Breast epithelium (tissue), 4 donors: ENCODE measurements around the gene CSH1. TPM values are rescaled to one million over a fixed set of nuclear protein-coding genes. Genes with fewer than 3 reads are reported as not detected.
A peak's percentile ranks its signal among the peaks of the same experiment; 100 is the strongest.
"Not testable (repeated sequence)": the region's sequence is repeated elsewhere in the genome, so short reads cannot be mapped to it uniquely, and the experiment has no call there.

Experiments used
- DNase-seq, 2 donors: peaks; one replicate each; pipeline ENCODE4 v3.0.0-alpha.2; 2019; ENCODE audit warnings: low spot score in 2 of 2
- H3K27ac ChIP-seq, 2 donors: fragments of 200-600 bp; sonication (generic) in 1 of 2; one replicate each; pipeline ENCODE4 v1.5.1; 2016 to 2019; ENCODE audit warnings: mild to moderate bottlenecking in 1 of 2
- H3K27me3 ChIP-seq, 2 donors: fragments of 200-600 bp; sonication (generic) in 1 of 2; one replicate each; pipeline versions ENCODE4 v1.5.1 to v1.6.0; 2017 to 2019; ENCODE audit warnings: control low read depth in 1 of 2, mild to moderate bottlenecking in 1 of 2
- H3K36me3 ChIP-seq: fragments of 200-600 bp; one replicate; pipeline ENCODE4 v1.5.1; 2019
- H3K4me1 ChIP-seq, 2 donors: fragments of 200-600 bp; sonication (generic); one replicate each; pipeline ENCODE4 v1.5.1; 2016 to 2019; ENCODE audit warnings: control low read depth in 1 of 2
- H3K4me3 ChIP-seq, 3 donors: fragments of 200-600 bp; sonication (generic); 1 replicate in 2 of 3; 2 replicates in 1 of 3; pipeline ENCODE4 v1.5.1; 2016 to 2019; ENCODE audit warnings: mild to moderate bottlenecking in 3 of 3, moderate library complexity in 2 of 3
- H3K9me3 ChIP-seq, 2 donors: fragments of 200-600 bp; sonication (generic) in 1 of 2; one replicate each; pipeline ENCODE4 v1.5.1; 2016 to 2019; ENCODE audit warnings: control low read depth in 1 of 2
- POLR2A ChIP-seq: fragments of 450-650 bp; IDR thresholded peaks from one replicate; pipeline ENCODE4 v1.6.1; 2016; ENCODE audit warnings: antibody characterized with exemption, mild to moderate bottlenecking, moderate library complexity
- POLR2AphosphoS5 ChIP-seq, 3 donors: sonication (generic); formaldehyde crosslinking; IDR thresholded peaks; one replicate each; pipeline ENCODE4 v1.6.1; 2017; ENCODE audit warnings: antibody characterized with exemption in 3 of 3
- intact Hi-C: fragments of 100-400 bp; cut with DNase I; formaldehyde crosslinking; loops from one replicate; pipeline ENCODE4 v1.15.1; 2023; ENCODE audit warnings: low total_unique reads
- total RNA-seq, 3 donors: library from RNA; depleted of rRNA; stranded (reverse); fragments of >200 nt; gene quantifications; one replicate each; pipeline ENCODE4 v1.1.0, GENCODE V29; 2016
- TF ChIP-seq, protein P1 (sequence below), 3 donors: fragments of 450-650 bp; IDR thresholded peaks; one replicate each; pipeline ENCODE4 v1.5.1; 2016 to 2017; ENCODE audit warnings: antibody characterized with exemption in 3 of 3, mild to moderate bottlenecking in 3 of 3, moderate library complexity in 3 of 3

CSH1 gene
- total RNA-seq, 3 donors from 2014 or later: not detected

DNA sequence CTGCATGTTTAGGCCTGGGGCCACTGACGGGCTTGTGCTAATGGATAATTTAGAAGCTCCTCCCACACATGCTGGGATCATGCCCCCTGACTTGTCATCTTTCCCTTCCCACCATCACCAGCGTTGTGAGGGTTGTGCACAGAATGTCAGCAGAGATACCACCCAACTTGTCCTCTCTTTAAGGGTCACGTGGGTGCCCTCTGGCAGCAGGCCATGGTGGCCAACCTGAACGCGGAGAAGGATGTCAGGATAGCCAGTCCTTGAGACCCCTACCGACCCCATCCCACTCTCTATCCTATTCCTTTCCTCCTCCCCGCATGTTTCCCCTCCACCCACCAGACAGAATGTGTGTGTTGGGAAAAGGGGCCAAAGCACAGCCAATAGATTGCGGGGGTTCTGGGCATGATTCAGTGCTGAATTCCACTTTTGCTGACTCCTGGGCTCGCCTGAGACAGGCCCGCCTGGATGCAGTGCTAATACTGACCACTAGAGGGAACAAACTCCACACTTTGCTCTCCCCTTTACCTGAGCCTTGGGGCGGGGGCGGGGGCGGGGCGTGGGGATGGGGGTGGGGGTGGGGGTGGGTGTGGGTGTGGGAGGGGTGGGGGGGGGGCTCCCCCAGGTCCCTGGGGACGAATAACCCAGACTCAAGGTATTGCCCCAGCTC, 14.3 kb downstream of the CSH1 start, which contains the start of gene GH2:
Gene GH2, minus strand, starts transcription at position 10 of the 667 bp plus-strand sequence. CDS start 143 bp downstream, outside the sequence.
- no peak for DNase-seq
- no peaks in the 10 kb centered on the region for H3K4me1 ChIP-seq
- H3K9me3 ChIP-seq: no peaks in the 10 kb centered on the region
- intact Hi-C loops: no loop called here
- no peak for TF ChIP-seq POLR2A
- TF ChIP-seq, protein P1, sequence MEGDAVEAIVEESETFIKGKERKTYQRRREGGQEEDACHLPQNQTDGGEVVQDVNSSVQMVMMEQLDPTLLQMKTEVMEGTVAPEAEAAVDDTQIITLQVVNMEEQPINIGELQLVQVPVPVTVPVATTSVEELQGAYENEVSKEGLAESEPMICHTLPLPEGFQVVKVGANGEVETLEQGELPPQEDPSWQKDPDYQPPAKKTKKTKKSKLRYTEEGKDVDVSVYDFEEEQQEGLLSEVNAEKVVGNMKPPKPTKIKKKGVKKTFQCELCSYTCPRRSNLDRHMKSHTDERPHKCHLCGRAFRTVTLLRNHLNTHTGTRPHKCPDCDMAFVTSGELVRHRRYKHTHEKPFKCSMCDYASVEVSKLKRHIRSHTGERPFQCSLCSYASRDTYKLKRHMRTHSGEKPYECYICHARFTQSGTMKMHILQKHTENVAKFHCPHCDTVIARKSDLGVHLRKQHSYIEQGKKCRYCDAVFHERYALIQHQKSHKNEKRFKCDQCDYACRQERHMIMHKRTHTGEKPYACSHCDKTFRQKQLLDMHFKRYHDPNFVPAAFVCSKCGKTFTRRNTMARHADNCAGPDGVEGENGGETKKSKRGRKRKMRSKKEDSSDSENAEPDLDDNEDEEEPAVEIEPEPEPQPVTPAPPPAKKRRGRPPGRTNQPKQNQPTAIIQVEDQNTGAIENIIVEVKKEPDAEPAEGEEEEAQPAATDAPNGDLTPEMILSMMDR (IDR thresholded peaks at IDR 0.05): peak in 2 of 3 donors; percentile 21 to 30
- no peaks in the 10 kb centered on the region for H3K36me3 ChIP-seq
- H3K27ac ChIP-seq: no peak within 1 kb of the TSS
- no peaks in the 10 kb centered on the region for H3K27me3 ChIP-seq
- H3K4me3 ChIP-seq: no peak within 1 kb of the TSS

DNA sequence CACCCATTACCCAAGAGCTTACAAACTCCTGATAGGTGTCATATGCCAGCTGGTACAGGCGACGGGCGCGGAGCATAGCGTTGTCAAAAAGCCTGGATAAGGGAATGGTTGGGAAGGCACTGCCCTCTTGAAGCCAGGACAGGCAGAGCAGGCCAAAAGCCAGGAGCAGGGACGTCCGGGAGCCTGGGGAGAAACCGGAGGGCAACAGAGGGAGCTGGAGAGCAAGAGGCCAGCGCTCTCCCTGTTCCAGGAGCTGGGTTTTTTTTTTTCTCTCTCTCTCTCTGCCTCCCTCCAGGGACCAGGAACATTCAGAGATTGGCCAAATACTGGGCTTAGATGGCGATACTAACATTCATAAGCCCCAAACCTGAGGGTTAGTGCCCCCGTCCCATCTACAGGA, 15.0 kb downstream of the CSH1 start:
- H3K27me3 ChIP-seq, H3K27ac ChIP-seq, H3K4me1 ChIP-seq, DNase-seq, intact Hi-C loops, H3K36me3 ChIP-seq, H3K4me3 ChIP-seq, H3K9me3 ChIP-seq: not testable (repeated sequence)

- no peak for DNase-seq
- intact Hi-C loops: no loop called here
- no peaks in the 10 kb centered on the region for H3K27me3 ChIP-seq
- no peak overlapping the region for H3K4me3 ChIP-seq
- H3K27ac ChIP-seq: no peak overlapping the region
- TF ChIP-seq POLR2A: no peak
- TF ChIP-seq, protein P1 (IDR thresholded peaks at IDR 0.05): no peak
- no peak for TF ChIP-seq POLR2AphosphoS5 (IDR thresholded peaks at IDR 0.05)
- no peaks in the 10 kb centered on the region for H3K9me3 ChIP-seq
- no peaks in the 10 kb centered on the region for H3K36me3 ChIP-seq
- no peaks in the 10 kb centered on the region for H3K4me1 ChIP-seq
Observed at GRCh38 chr17:63880706-63881105, 15.7 kb downstream of the CSH1 start.

- H3K4me1 ChIP-seq, H3K36me3 ChIP-seq, H3K9me3 ChIP-seq, DNase-seq, H3K27ac ChIP-seq, H3K27me3 ChIP-seq, H3K4me3 ChIP-seq, intact Hi-C loops: not testable (repeated sequence)
Observed at GRCh38 chr17:63878413-63878812, 18.0 kb downstream of the CSH1 start.

DNA sequence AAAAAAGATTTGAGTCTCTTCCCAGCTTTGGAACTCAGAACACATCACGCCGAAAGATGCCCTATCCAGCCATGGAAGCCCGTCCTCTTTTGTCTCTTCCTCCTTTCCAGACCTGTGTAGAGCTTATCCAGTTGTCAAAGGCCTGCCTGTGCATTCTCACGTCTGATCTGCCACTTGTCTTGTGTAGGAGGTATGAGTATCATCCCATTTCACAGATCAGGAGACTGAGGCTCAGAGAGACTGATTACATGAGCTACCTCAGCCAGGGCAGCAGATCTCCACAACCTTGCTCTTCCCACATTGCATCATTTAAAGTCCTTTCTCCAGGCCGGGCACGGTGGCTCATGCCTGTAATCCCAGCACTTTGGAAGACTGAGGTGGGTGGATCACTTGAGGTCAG, 21.7 kb downstream of the CSH1 start:
- H3K4me1 ChIP-seq, H3K9me3 ChIP-seq, H3K4me3 ChIP-seq, intact Hi-C loops, H3K27ac ChIP-seq, H3K36me3 ChIP-seq, H3K27me3 ChIP-seq, DNase-seq: not testable (repeated sequence)

DNA sequence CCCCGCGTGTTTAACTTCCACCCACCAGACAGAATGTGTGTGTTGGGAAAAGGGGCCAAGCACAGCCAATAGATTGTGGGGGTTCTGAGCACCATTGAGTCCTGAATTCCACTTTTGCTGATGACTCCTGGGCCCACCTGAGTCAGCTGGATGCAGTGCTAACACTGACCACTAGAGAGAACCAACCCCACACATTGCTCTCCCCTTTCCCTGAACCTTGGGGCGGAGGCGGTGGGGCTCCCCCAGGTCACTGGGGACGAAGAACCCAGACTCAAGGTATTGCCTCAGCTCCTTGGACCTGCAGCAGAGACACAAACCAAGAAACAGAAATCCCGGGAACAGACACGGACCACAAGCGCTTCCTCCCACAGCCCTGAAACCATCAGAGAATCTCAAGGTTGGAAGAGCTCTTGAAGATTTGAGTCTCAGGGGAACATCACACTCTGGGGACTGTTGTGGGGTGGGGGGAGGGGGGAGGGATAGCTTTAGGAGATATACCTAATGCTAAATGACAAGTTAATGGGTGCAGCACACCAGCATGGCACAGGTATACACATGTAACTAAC, 22.2 kb downstream of the CSH1 start:
- DNase-seq, H3K4me3 ChIP-seq, H3K9me3 ChIP-seq, H3K27me3 ChIP-seq, intact Hi-C loops, H3K4me1 ChIP-seq, H3K27ac ChIP-seq, H3K36me3 ChIP-seq: not testable (repeated sequence)

- H3K27ac ChIP-seq, H3K36me3 ChIP-seq, DNase-seq, H3K4me3 ChIP-seq, intact Hi-C loops, H3K27me3 ChIP-seq, H3K9me3 ChIP-seq, H3K4me1 ChIP-seq: not testable (repeated sequence)
Observed at GRCh38 chr17:63873577-63873976, 22.8 kb downstream of the CSH1 start, which contains the start of gene CSH2. TSS of gene CSH2 (minus strand) at chr17:63873677. CDS start at chr17:63873614, 63 bp downstream.

DNA sequence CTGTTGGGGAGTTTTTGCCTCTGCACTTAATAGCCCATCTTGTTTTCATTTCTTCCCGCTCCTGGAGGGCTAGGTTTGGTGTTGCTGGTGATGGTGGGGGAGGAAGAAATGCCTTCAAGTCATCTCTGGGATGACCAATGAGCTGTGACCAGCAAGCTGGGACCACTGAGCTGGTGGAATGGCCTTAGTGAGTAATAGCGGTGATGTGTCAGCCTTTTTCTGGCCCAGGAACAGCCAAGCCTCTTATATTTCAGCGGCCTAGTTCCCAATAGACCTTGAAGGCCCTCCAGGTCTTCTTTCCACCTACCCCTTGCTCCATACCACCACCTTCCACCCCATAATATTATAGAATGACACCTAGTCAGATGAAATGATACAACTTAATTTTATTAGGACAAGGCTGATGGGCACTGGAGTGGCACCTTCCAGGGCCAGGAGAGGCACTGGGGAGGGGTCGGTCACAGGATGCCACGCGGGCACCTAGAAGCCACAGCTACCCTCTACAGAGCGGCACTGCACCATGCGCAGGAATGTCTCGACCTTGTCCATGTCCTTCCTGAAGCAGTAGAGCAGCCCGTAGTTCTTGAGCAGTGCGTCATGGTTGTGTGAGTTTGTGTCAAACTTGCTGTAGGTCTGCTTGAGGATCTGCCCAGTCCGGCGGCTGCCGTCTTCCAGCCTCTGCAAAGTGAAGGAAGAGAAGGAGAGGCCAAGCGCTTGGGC, 24.6 kb downstream of the CSH1 start:
- H3K4me1 ChIP-seq, H3K27ac ChIP-seq, intact Hi-C loops, DNase-seq, H3K27me3 ChIP-seq, H3K9me3 ChIP-seq, H3K4me3 ChIP-seq, H3K36me3 ChIP-seq: not testable (repeated sequence)

DNA sequence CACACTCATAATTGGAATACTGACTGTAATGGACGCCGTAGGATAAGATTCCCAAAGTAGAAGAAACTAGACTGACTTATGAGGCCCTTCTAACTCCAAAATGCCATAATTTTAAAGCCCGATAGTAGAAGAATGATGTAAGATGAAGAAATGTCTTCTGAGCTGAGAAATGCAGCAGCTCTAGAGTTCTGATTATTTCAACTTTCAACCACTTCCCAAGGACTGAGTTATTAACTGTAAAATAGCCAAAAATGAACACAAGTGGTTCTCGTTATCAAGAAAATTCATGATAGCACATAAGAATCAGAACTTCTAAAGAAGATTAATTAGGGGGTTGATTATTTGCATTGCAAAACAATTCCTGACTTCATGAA, 26.1 kb downstream of the CSH1 start:
- H3K9me3 ChIP-seq, H3K36me3 ChIP-seq, H3K4me1 ChIP-seq, H3K27ac ChIP-seq, H3K4me3 ChIP-seq, intact Hi-C loops, H3K27me3 ChIP-seq, DNase-seq: not testable (repeated sequence)

DNA sequence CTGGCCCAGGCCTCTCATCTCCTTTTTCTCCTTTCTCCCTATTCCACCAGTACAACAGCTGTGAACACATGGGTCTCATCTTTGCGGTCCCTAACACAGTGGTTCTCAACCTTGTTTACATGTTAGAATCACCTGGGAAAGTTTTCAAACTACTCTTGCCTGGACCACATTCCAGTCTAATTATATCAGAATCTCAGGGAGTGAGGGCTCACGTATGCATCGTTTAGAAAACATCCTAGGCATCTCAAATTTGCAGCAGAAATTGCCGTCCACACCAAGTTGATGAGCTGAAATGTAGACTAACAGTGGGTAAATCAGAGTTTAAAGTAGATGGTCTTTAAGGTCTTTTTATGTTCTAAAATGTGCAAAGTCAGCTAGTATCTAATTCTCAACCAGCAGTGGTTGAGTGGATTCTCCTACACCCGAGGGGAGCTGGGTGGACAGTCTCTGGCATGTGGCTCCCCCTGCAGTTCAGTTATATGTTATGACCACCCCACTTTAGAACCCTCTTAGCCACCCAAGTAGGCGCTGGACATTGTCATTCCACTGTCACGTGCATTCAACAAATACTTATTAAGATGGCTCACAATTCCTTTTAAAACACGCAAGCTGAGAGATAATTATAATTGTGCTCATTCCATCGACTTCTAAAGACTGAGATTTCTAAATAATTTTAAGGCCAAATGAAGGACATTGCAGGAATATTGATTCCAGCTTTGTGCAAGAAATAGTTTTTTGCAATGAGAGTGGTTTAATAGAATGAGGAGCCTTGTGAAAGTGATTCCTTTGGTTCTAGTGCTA, 26.7 kb downstream of the CSH1 start:
- DNase-seq, H3K36me3 ChIP-seq, H3K27me3 ChIP-seq, H3K27ac ChIP-seq, H3K4me3 ChIP-seq, intact Hi-C loops, H3K9me3 ChIP-seq, H3K4me1 ChIP-seq: not testable (repeated sequence)
